BE2C (cell line): ENCODE measurements around the gene EPC2.
"Not testable (repeated sequence)": the region's sequence is repeated elsewhere in the genome, so short reads cannot be mapped to it uniquely, and the experiment has no call there.

ENCODE experiments used
- DNase-seq: peaks from one replicate; pipeline ENCODE4 v3.0.0-alpha.2; 2020
- H3K27me3 ChIP-seq: fragments of 250-450 bp; sonication (Bioruptor Pico); 2 replicates; pipeline ENCODE4 v1.5.1; 2020; ENCODE audit warnings: mild to moderate bottlenecking
- H3K36me3 ChIP-seq: fragments of 250-450 bp; sonication (Bioruptor Pico); 2 replicates; pipeline ENCODE4 v1.5.1; 2020; ENCODE audit warnings: mild to moderate bottlenecking
- H3K4me1 ChIP-seq: fragments of 250-450 bp; sonication (Bioruptor Pico); 2 replicates; pipeline ENCODE4 v1.5.1; 2020
- H3K4me3 ChIP-seq: 2 replicates; pipeline ENCODE4 v1.5.1; 2011; ENCODE audit warnings: low read depth, low read length
- H3K9me3 ChIP-seq: fragments of 250-450 bp; sonication (Bioruptor Pico); 2 replicates; pipeline ENCODE4 v1.5.1; 2020
- CTCF ChIP-seq: IDR thresholded peaks from 2 replicates; pipeline ENCODE4 v1.5.1; 2012; ENCODE audit warnings: mild to moderate bottlenecking, low read depth, low read length

Gene EPC2

GRCh38 chr2:148644883-148645538 lies 460 bp downstream of the EPC2 start:
- no peaks in the 10 kb centered on the region for H3K27me3 ChIP-seq
- no peaks in the 10 kb centered on the region for H3K9me3 ChIP-seq
- H3K4me1 ChIP-seq = no peaks in the 10 kb centered on the region
- H3K36me3 ChIP-seq = no peaks in the 10 kb centered on the region
- peak; percentile 76 for DNase-seq
- peak; percentile 29 for TF ChIP-seq CTCF
- H3K4me3 ChIP-seq = peak overlapping the region; percentile 76

- peak; percentile 35 for DNase-seq
- TF ChIP-seq CTCF = no peak
These were observed 1.1 kb downstream of the EPC2 start for GRCh38 chr2:148645539-148646230.

GRCh38 chr2:148646231-148646559 lies 1.6 kb downstream of the EPC2 start:
- Histone ChIP-seq H3K9me3 (no peaks in the 10 kb centered on the region), H3K36me3 (no peaks in the 10 kb centered on the region), H3K27me3 (no peaks in the 10 kb centered on the region), H3K4me3 (peak overlapping the region; percentile 76), H3K4me1 (no peaks in the 10 kb centered on the region)
- no peak for DNase-seq
- no peak for TF ChIP-seq CTCF

More at GRCh38 chr2:148645539-148646230, 1.1 kb downstream of the EPC2 start:
- Histone ChIP-seq H3K4me3 (peak overlapping the region; percentile 76), H3K27me3 (no peaks in the 10 kb centered on the region), H3K4me1 (no peaks in the 10 kb centered on the region), H3K9me3 (no peaks in the 10 kb centered on the region), H3K36me3 (no peaks in the 10 kb centered on the region)

GRCh38 chr2:148647711-148648110 lies 3.2 kb downstream of the EPC2 start:
- not testable (repeated sequence) for H3K9me3 ChIP-seq, H3K4me3 ChIP-seq, H3K4me1 ChIP-seq, H3K27me3 ChIP-seq, DNase-seq, H3K36me3 ChIP-seq

GRCh38 chr2:148649936-148650335 lies 5.4 kb downstream of the EPC2 start:
- Histone ChIP-seq H3K36me3 (no peaks in the 10 kb centered on the region), H3K27me3 (no peaks in the 10 kb centered on the region), H3K9me3 (no peaks in the 10 kb centered on the region), H3K4me3 (no peak overlapping the region), H3K4me1 (no peaks in the 10 kb centered on the region)
- no peak for DNase-seq
- TF ChIP-seq CTCF = no peak

GRCh38 chr2:148650881-148651280 lies 6.3 kb downstream of the EPC2 start:
- H3K27me3 ChIP-seq = no peaks in the 10 kb centered on the region
- H3K9me3 ChIP-seq = no peaks in the 10 kb centered on the region
- no peaks in the 10 kb centered on the region for H3K4me1 ChIP-seq
- H3K36me3 ChIP-seq = no peaks in the 10 kb centered on the region
- no peak for TF ChIP-seq CTCF
- DNase-seq = no peak
- no peak overlapping the region for H3K4me3 ChIP-seq
